ENCODE measurements around the gene SDR42E2.
"Not testable (repeated sequence)": the region's sequence is repeated elsewhere in the genome, so short reads cannot be mapped to it uniquely, and the experiment has no call there.

The SDR42E2 gene

GRCh38 chr16:22214889-22215288 is 52.6 kb downstream of the SDR42E2 start:
- no peak for DNase-seq

GRCh38 chr16:22216191-22216831 is 54.0 kb downstream of the SDR42E2 start:
- DNase-seq: no peak

GRCh38 chr16:22216832-22217225 is 54.5 kb downstream of the SDR42E2 start:
- DNase-seq: not testable (repeated sequence)

- no peak for DNase-seq
Measured at GRCh38 chr16:22217890-22218730, 55.8 kb downstream of the SDR42E2 start.

GRCh38 chr16:22219389-22220068 is 57.2 kb downstream of the SDR42E2 start:
- DNase-seq: no peak

- no peak for DNase-seq
Measured at GRCh38 chr16:22220069-22220440, 57.7 kb downstream of the SDR42E2 start.

- DNase-seq: no peak
Measured at GRCh38 chr16:22220714-22221113, 58.4 kb downstream of the SDR42E2 start.

GRCh38 chr16:22222006-22222405 is 59.7 kb downstream of the SDR42E2 start:
- DNase-seq: no peak

- no peak for DNase-seq
Measured at GRCh38 chr16:22222998-22223397, 60.7 kb downstream of the SDR42E2 start.

- no peak for DNase-seq
Measured at GRCh38 chr16:22225060-22225459, 62.8 kb downstream of the SDR42E2 start.

- DNase-seq: no peak
Measured at GRCh38 chr16:22229889-22230288, 67.6 kb downstream of the SDR42E2 start.

GRCh38 chr16:22232277-22233036 is 70.2 kb downstream of the SDR42E2 start:
- DNase-seq: peak in 1 of 5 donors; percentile 69

- DNase-seq: no peak
Measured at GRCh38 chr16:22233037-22233372, 70.7 kb downstream of the SDR42E2 start.

GRCh38 chr16:22235839-22236745 is 73.8 kb downstream of the SDR42E2 start:
- no peak for DNase-seq

GRCh38 chr16:22239131-22239805 is 77.0 kb downstream of the SDR42E2 start:
- DNase-seq: no peak

GRCh38 chr16:22240023-22240710 is 77.9 kb downstream of the SDR42E2 start:
- no peak for DNase-seq
